B cell (primary cell): Measurements from ENCODE around the gene PLEKHH1. TPM values are rescaled to one million over a fixed set of nuclear protein-coding genes. Genes with fewer than 3 reads are reported as not detected.

ENCODE experiments used
- ATAC-seq: fragments of 200-7000 bp; cut with Tn5 transposase; one replicate; pipeline ENCODE4 v1.10.0; 2021; ENCODE audit warnings: low read depth, mild to moderate bottlenecking, moderate number of reproducible peaks, moderate library complexity
- CTCF ChIA-PET: fragments of 350-600 bp; sonication (Branson Sonifier 250); formaldehyde crosslinking; loops from one replicate; lab custom pipeline; 2021; ENCODE audit warnings: antibody characterized with exemption, inconsistent platforms; lab: Charles Lee
- POLR2A ChIA-PET: fragments of 350-600 bp; sonication (Branson Sonifier 250); formaldehyde crosslinking; loops from one replicate; lab custom pipeline; 2021; ENCODE audit warnings: antibody characterized with exemption; lab: Charles Lee
- DNase-seq: peaks from one replicate; pipeline ENCODE4 v3.0.0; 2013
- H2AFZ ChIP-seq: 2 replicates; pipeline ENCODE4 v1.6.1; 2012; ENCODE audit warnings: mild to moderate bottlenecking, low read depth, low read length; ENCODE audit not compliant: insufficient read depth, poor library complexity, severe bottlenecking
- H3K27ac ChIP-seq, 2 donors: 1 replicate in 1 of 2; 2 replicates in 1 of 2; pipeline ENCODE4 v1.5.1; 2012 to 2013; ENCODE audit warnings: low read length in 2 of 2, mild to moderate bottlenecking in 2 of 2, moderate library complexity in 1 of 2
- H3K27me3 ChIP-seq, 4 experiments: fragments of 200-600 bp in 1 of 4; sonication (generic) in 1 of 4; replicated peaks in 1 of 4; 1 replicate in 2 of 4; 2 replicates in 2 of 4; pipeline versions ENCODE4 v1.6.1 to v1.7.0; 2013 to 2016; ENCODE audit warnings: low read length in 3 of 4, mild to moderate bottlenecking in 2 of 4, mixed read lengths in 1 of 4, moderate library complexity in 1 of 4; ENCODE audit not compliant: insufficient read depth in 4 of 4, control insufficient read depth in 3 of 4; ENCODE audit errors: control extremely low read depth in 1 of 4
- H3K36me3 ChIP-seq, 2 experiments: replicated peaks in 1 of 2; 1 replicate in 1 of 2; 2 replicates in 1 of 2; pipeline versions ENCODE4 v1.6.1 to v1.7.1; 2013; ENCODE audit warnings: low read length in 1 of 2; ENCODE audit not compliant: insufficient read depth in 2 of 2, control insufficient read depth in 1 of 2; ENCODE audit errors: control extremely low read depth in 1 of 2, extremely low read depth in 1 of 2
- H3K4me1 ChIP-seq, 2 donors: fragments of 200-600 bp in 1 of 2; sonication (generic) in 1 of 2; 1 replicate in 1 of 2; 2 replicates in 1 of 2; pipeline versions ENCODE4 v1.5.1 to v1.6.1; 2013 to 2017; ENCODE audit warnings: low read length in 2 of 2; ENCODE audit not compliant: control insufficient read depth in 2 of 2, insufficient read depth in 2 of 2
- H3K4me2 ChIP-seq: replicated peaks from 2 replicates; pipeline ENCODE3; 2012; ENCODE audit warnings: mild to moderate bottlenecking, low read depth, low read length; ENCODE audit not compliant: poor library complexity, severe bottlenecking
- H3K4me3 ChIP-seq, 5 experiments: fragments of 200-600 bp in 1 of 5; sonication (generic) in 1 of 5; 1 replicate in 3 of 5; 2 replicates in 2 of 5; pipeline versions ENCODE4 v1.5.1 to v1.7.0; 2011 to 2016; ENCODE audit warnings: low read length in 4 of 5, mild to moderate bottlenecking in 4 of 5, low read depth in 2 of 5, control low read depth in 1 of 5, moderate library complexity in 1 of 5; ENCODE audit not compliant: insufficient read depth in 1 of 5; ENCODE audit errors: control extremely low read depth in 1 of 5, extremely low read depth in 1 of 5
- H3K79me2 ChIP-seq: fragments of 200-600 bp; sonication (generic); one replicate; pipeline ENCODE4 v1.6.0; 2016; ENCODE audit warnings: low read length; ENCODE audit not compliant: control insufficient read depth, insufficient read depth
- H3K9ac ChIP-seq: fragments of 200-600 bp; sonication (generic); 2 replicates; pipeline ENCODE4 v1.6.1; 2017; ENCODE audit warnings: mild to moderate bottlenecking, low read length, moderate library complexity
- H3K9me3 ChIP-seq, 3 donors: one replicate each; pipeline versions ENCODE4 v1.6.1 to v1.7.1; 2013; ENCODE audit warnings: low read length in 2 of 3; ENCODE audit not compliant: control insufficient read depth in 2 of 3, insufficient read depth in 1 of 3; ENCODE audit errors: control extremely low read depth in 1 of 3
- H4K20me1 ChIP-seq: 2 replicates; pipeline ENCODE4 v1.6.0; 2012; ENCODE audit warnings: mild to moderate bottlenecking, low read length; ENCODE audit not compliant: insufficient read depth, control insufficient read depth, poor library complexity, severe bottlenecking
- H3K27ac Mint-ChIP-seq: one replicate; pipeline ENCODE4 v1.8.0; 2021; ENCODE audit warnings: mixed read lengths
- H3K27me3 Mint-ChIP-seq: one replicate; pipeline ENCODE4 v1.8.0; 2021; ENCODE audit warnings: mixed read lengths
- H3K4me1 Mint-ChIP-seq: one replicate; pipeline ENCODE4 v1.8.0; 2021; ENCODE audit warnings: mixed read lengths
- H3K4me3 Mint-ChIP-seq: one replicate; pipeline ENCODE4 v1.8.0; 2021; ENCODE audit warnings: mixed read lengths
- H3K9me3 Mint-ChIP-seq: one replicate; pipeline ENCODE4 v1.8.0; 2022; ENCODE audit warnings: mixed read lengths; ENCODE audit not compliant: insufficient read depth
- EZH2 ChIP-seq: IDR thresholded peaks from 2 replicates; pipeline ENCODE4 v1.6.1; 2012; ENCODE audit warnings: borderline replicate concordance, low read depth, mild to moderate bottlenecking, moderate library complexity, low read length; ENCODE audit not compliant: insufficient read depth, poor library complexity, severe bottlenecking
- WGBS: methylation state at CpG from one replicate; pipeline ENCODE4 v1.1.5; 2013; ENCODE audit warnings: missing lambda C conversion rate; ENCODE audit not compliant: insufficient coverage; 5-methylcytosine and 5-hydroxymethylcytosine counted together
- intact Hi-C: fragments of 100-400 bp; cut with micrococcal nuclease; formaldehyde crosslinking; loops from one replicate; pipeline ENCODE4 v1.10.0; 2022
- polyA plus RNA-seq: library from polyadenylated mRNA; depleted of rRNA; stranded (reverse); fragments of >200 nt; gene quantifications from 2 replicates; pipeline ENCODE4 v1.2.3, GENCODE V29; 2012
- total RNA-seq, 2 donors: library from RNA; stranded (reverse); fragments of 120-200 nt in 1 of 2; gene quantifications; 1 replicate in 1 of 2; 2 replicates in 1 of 2; pipeline versions ENCODE4 v1.2.3 to v1.2.4, GENCODE V29; 2013 to 2022
- TF ChIP-seq, protein P1 (sequence below): fragments of 200-600 bp; IDR thresholded peaks from one replicate; pipeline ENCODE4 v1.8.0; 2022; ENCODE audit warnings: antibody characterized with exemption, mild to moderate bottlenecking

PLEKHH1 gene
- total and polyA plus RNA-seq, 2 donors (not counting 1 experiment from before 2014, with no cell fraction given), result 0.17 to 0.37 TPM

DNA sequence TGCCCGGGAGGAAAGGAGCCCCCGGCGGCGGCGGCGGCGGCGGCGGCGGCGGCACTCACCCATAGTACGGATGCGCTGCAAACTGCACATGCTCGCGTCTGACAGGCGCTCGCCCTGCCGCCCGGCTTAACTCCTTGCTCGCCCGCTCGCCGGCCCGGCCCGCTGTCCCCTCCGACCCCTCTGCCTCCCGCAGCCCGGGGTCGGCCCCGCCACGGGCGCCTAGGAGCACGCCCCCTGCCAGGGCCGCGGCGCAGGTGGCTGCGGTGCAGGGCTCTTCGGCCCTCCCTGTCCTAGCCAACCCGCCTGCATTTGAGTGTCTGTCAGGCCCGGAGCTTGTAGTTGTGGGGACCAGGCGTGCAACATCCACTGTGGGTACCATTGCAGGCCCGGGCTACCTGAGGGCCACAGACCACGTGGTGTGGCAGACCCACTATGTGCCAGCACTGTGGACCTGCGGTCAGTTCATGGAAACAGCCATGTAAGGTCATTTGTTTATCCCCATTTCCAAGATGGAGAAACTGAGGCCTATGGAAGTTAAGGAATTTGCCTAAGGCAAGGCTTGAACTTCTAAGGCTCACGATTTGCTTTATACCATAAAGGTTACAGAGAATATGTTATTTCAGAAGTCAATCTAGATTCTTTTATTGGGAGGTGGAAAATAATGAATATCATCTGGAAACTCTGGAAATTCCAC, 17.6 kb upstream of the PLEKHH1 start:
- Mint-ChIP-seq H3K4me3 (peak overlapping the region; percentile 93), H3K4me1 (peaks cover 40% of the 10 kb centered on the region), H3K27me3 (no peaks in the 10 kb centered on the region), H3K9me3 (no peaks in the 10 kb centered on the region), H3K27ac (peak overlapping the region; percentile 73)
- ChIA-PET POLR2A (interaction anchor here (1.8 to 4.3 kb wide), 2 partner anchors 24 to 27 kb away, joined by 4 to 18 read pairs; partner anchors contain the start of gene TMEM229B), CTCF (interaction anchor here (1.2 to 2.8 kb wide), 5 partner anchors 16 to 88 kb away, joined by 4 to 17 read pairs (median 8); partner anchors contain the start of gene TMEM229B)
- H2AFZ ChIP-seq, result peak overlapping the region; percentile 90
- peak overlapping the region in 1 of 2 donors; percentile 58 for H3K27ac ChIP-seq
- H3K27me3 ChIP-seq, result no peaks in the 10 kb centered on the region
- H3K9me3 ChIP-seq, result no peaks in the 10 kb centered on the region
- DNase-seq (peak; percentile 62), ATAC-seq (peak; percentile 57)
- 5% methylated on average over 44 of the region's 45 CpGs for WGBS
- H3K36me3 ChIP-seq, result no peaks in the 10 kb centered on the region
- intact Hi-C loops, result no loop called here
- no peaks in the 10 kb centered on the region for H4K20me1 ChIP-seq
- H3K9ac ChIP-seq, result peak overlapping the region; percentile 86
- peak overlapping the region; percentile 90 for H3K4me2 ChIP-seq
- H3K4me1 ChIP-seq, result peaks cover 37 to 38% of the 10 kb centered on the region in 2 donors
- TF ChIP-seq, protein P1, sequence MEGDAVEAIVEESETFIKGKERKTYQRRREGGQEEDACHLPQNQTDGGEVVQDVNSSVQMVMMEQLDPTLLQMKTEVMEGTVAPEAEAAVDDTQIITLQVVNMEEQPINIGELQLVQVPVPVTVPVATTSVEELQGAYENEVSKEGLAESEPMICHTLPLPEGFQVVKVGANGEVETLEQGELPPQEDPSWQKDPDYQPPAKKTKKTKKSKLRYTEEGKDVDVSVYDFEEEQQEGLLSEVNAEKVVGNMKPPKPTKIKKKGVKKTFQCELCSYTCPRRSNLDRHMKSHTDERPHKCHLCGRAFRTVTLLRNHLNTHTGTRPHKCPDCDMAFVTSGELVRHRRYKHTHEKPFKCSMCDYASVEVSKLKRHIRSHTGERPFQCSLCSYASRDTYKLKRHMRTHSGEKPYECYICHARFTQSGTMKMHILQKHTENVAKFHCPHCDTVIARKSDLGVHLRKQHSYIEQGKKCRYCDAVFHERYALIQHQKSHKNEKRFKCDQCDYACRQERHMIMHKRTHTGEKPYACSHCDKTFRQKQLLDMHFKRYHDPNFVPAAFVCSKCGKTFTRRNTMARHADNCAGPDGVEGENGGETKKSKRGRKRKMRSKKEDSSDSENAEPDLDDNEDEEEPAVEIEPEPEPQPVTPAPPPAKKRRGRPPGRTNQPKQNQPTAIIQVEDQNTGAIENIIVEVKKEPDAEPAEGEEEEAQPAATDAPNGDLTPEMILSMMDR, result no peak
- no peak for TF ChIP-seq EZH2
- H3K79me2 ChIP-seq, result no peaks in the 10 kb centered on the region
- peak overlapping the region in 4 of 5 experiments; percentile 78 to 89 (median 82) for H3K4me3 ChIP-seq

DNA sequence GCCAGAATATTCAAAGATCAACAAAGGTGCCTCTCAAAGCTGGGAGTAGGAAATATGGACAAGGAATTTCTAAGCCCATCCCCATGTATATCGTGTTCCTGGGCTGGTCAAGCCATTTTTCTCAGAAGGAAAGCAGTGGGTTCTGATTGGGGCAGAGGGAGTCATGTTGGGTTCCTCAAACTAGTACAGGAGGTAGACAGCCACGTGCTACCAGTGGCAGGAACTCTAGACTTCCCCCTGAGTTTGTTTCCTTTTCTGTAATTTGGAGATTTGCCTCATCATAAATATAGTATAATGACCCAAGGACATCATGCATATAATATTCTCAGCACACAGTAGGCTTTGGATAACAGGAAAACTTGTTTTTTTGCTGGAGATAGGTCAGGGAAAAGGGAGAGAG, 16.4 kb upstream of the PLEKHH1 start:
- Mint-ChIP-seq H3K27ac (peak overlapping the region; percentile 58), H3K4me3 (peak overlapping the region; percentile 93), H3K9me3 (no peaks in the 10 kb centered on the region), H3K27me3 (peaks cover 10% of the 10 kb centered on the region), H3K4me1 (peaks cover 40% of the 10 kb centered on the region)
- DNase-seq (no peak), ATAC-seq (no peak)
- no CpG with 5 or more reads among the region's 2 CpGs for WGBS
- H3K36me3 ChIP-seq, result no peaks in the 10 kb centered on the region
- H3K9ac ChIP-seq, result no peak overlapping the region
- H3K9me3 ChIP-seq, result no peaks in the 10 kb centered on the region
- H3K4me2 ChIP-seq, result peak overlapping the region; percentile 90
- peaks cover 37 to 38% of the 10 kb centered on the region in 2 donors for H3K4me1 ChIP-seq
- H3K79me2 ChIP-seq, result no peaks in the 10 kb centered on the region
- H2AFZ ChIP-seq, result peak overlapping the region; percentile 21
- no peaks in the 10 kb centered on the region for H4K20me1 ChIP-seq
- intact Hi-C loops, result no loop called here
- H3K27ac ChIP-seq, result no peak overlapping the region
- CTCF ChIA-PET, result interaction anchor here (1.1 to 2.4 kb wide), 5 partner anchors 10 to 89 kb away, joined by 3 to 17 read pairs (median 6); no protein-coding TSS in a partner anchor
- no peaks in the 10 kb centered on the region for H3K27me3 ChIP-seq
- no peak overlapping the region for H3K4me3 ChIP-seq
- TF ChIP-seq, protein P1, result no peak
- no peak for TF ChIP-seq EZH2
- POLR2A ChIA-PET, result interaction anchor here (0.9 to 4.3 kb wide), 2 partner anchors 29 to 30 kb away, joined by 3 to 18 read pairs; partner anchors contain the start of gene TMEM229B
